K562 (cell line): ENCODE measurements around the gene CALB2. TPM values are rescaled to one million over a fixed set of nuclear protein-coding genes. Genes with fewer than 3 reads are reported as not detected.

ENCODE experiments used
- ATAC-seq: fragments of 200-7000 bp; cut with Tn5 transposase; 3 replicates; pipeline ENCODE4 v1.9.1; 2020; ENCODE audit warnings: moderate library complexity
- BruUV-seq: library from RNA; stranded (reverse); fragments of 400-500 nt; replicated peaks from 2 replicates; lab custom pipeline; 2021; lab: Mats Ljungman, UMichigan
- CTCF ChIA-PET: fragments of 300-600 bp; formaldehyde crosslinking; extraction: SDS; loops from one replicate; lab custom pipeline; 2021; ENCODE audit warnings: low intra/inter-chr PET ratio; lab: Yijun Ruan, JAX
- POLR2A ChIA-PET: fragments of 300-600, 350-650 bp; sonication (Branson Sonifier 250); formaldehyde crosslinking; extraction: SDS; loops from one replicate; lab custom pipeline; 2021; ENCODE audit warnings: antibody characterized with exemption, inconsistent platforms; lab: Yijun Ruan, JAX
- DNase-seq, 4 experiments: peaks; one replicate each; pipeline versions ENCODE4 v3.0.0 to v3.0.0-alpha.2; 2011 to 2018; ENCODE audit warnings: low spot score in 3 of 4, mixed read lengths in 3 of 4; ENCODE audit errors: extremely low read depth in 1 of 4
- FAIRE-seq: peaks from 2 replicates; lab custom pipeline; 2011; peaks lifted over from hg19 to GRCh38; lab: Jason Lieb, UNC
- H2AFZ ChIP-seq: 2 replicates; pipeline ENCODE4 v1.6.0; 2011; ENCODE audit warnings: low read depth, low read length, control low read depth, inconsistent platforms
- H3K27ac ChIP-seq: fragments of 200-600 bp; 3 replicates; pipeline ENCODE4 v1.8.0; 2011; ENCODE audit warnings: low read depth, mild to moderate bottlenecking, control low read depth, inconsistent platforms, low read length, moderate library complexity, mixed read lengths; ENCODE audit errors: extremely low read depth
- H3K27me3 ChIP-seq, 2 experiments: fragments of 300-600 bp in 1 of 2; 2 replicates in 1 of 2; 3 replicates in 1 of 2; pipeline versions ENCODE4 v1.6.0 to v1.8.0; 2011; ENCODE audit warnings: inconsistent platforms in 2 of 2, low read length in 2 of 2, mild to moderate bottlenecking in 1 of 2, mixed read lengths in 1 of 2, moderate library complexity in 1 of 2; ENCODE audit not compliant: control insufficient read depth in 2 of 2, insufficient read depth in 2 of 2
- H3K36me3 ChIP-seq: fragments of 300-600 bp; 3 replicates; pipeline ENCODE4 v1.8.0; 2011; ENCODE audit warnings: mild to moderate bottlenecking, low read length, inconsistent platforms; ENCODE audit not compliant: control insufficient read depth, insufficient read depth
- H3K4me1 ChIP-seq, 2 experiments: fragments of 200-600 bp in 1 of 2; replicated peaks in 1 of 2; 2 replicates in 1 of 2; 3 replicates in 1 of 2; pipeline versions ENCODE4 v1.5.1 to v1.8.0; 2011; ENCODE audit warnings: inconsistent platforms in 2 of 2, low read length in 2 of 2, mild to moderate bottlenecking in 1 of 2, mixed read lengths in 1 of 2, moderate library complexity in 1 of 2; ENCODE audit not compliant: control insufficient read depth in 2 of 2, insufficient read depth in 2 of 2
- H3K4me2 ChIP-seq: 2 replicates; pipeline ENCODE4 v1.6.1; 2011; ENCODE audit warnings: low read length, control low read depth, inconsistent platforms, mixed read lengths; ENCODE audit not compliant: insufficient read depth
- H3K4me3 ChIP-seq: fragments of 200-600 bp; sonication (generic), shearing (Covaris generic); 2 replicates; pipeline ENCODE4 v1.5.1; 2016; ENCODE audit warnings: control low read depth, inconsistent platforms
- H3K79me2 ChIP-seq: fragments of 200-600 bp; 3 replicates; pipeline ENCODE4 v1.8.0; 2011; ENCODE audit warnings: low read length, inconsistent platforms; ENCODE audit not compliant: control insufficient read depth, insufficient read depth
- H3K9ac ChIP-seq, 2 experiments: 2 replicates each; pipeline versions ENCODE4 v1.6.0 to v1.6.1; 2011; ENCODE audit warnings: low read depth in 2 of 2, low read length in 2 of 2, control low read depth in 1 of 2, inconsistent platforms in 1 of 2, mild to moderate bottlenecking in 1 of 2, mixed read lengths in 1 of 2; ENCODE audit not compliant: insufficient read depth in 1 of 2
- H3K9me1 ChIP-seq: one replicate; pipeline ENCODE4 v1.6.0; 2011; ENCODE audit warnings: inconsistent platforms, mild to moderate bottlenecking, low read length, moderate library complexity; ENCODE audit not compliant: control insufficient read depth, insufficient read depth
- H3K9me3 ChIP-seq: replicated peaks from 2 replicates; pipeline ENCODE4 v1.5.1; 2011; ENCODE audit warnings: low read depth, low read length, inconsistent platforms; ENCODE audit not compliant: control insufficient read depth, insufficient read depth
- H4K20me1 ChIP-seq: replicated peaks from 2 replicates; pipeline ENCODE4 v1.6.1; 2011; ENCODE audit warnings: low read length, inconsistent platforms, mixed read lengths; ENCODE audit not compliant: control insufficient read depth, insufficient read depth
- ADNP ChIP-seq: fragments of 200-800 bp; sonication (Bioruptor generic); IDR thresholded peaks from 2 replicates; pipeline ENCODE4 v1.6.1; 2016; ENCODE audit warnings: missing genetic modification characterization, missing compliant biosample characterization
- CREM ChIP-seq: IDR thresholded peaks from 2 replicates; pipeline ENCODE4 v1.6.1; 2014; ENCODE audit warnings: antibody characterized with exemption, low read depth
- MLLT1 ChIP-seq, 2 experiments: fragments of 450-650 bp; IDR thresholded peaks; 2 replicates each; pipeline ENCODE4 v1.6.1; 2016
- NEUROD1 ChIP-seq: fragments of 150-350 bp; IDR thresholded peaks from 2 replicates; pipeline ENCODE4 v1.6.1; 2014; ENCODE audit warnings: borderline replicate concordance, low read length, low read depth; ENCODE audit not compliant: partially characterized antibody
- NR2C2 ChIP-seq, 2 experiments: fragments of 200-800 bp in 1 of 2; sonication (Bioruptor generic) in 1 of 2; sonication (generic) in 1 of 2; formaldehyde crosslinking in 1 of 2; IDR thresholded peaks; 2 replicates each; pipeline versions ENCODE4 v1.6.1 to v1.8.0; 2016 to 2022; ENCODE audit warnings: mild to moderate bottlenecking in 1 of 2, missing compliant biosample characterization in 1 of 2, missing genetic modification characterization in 1 of 2, missing genetic modification reagents in 1 of 2
- TAF7 ChIP-seq: fragments of 450-650 bp; IDR thresholded peaks from 2 replicates; pipeline ENCODE4 v1.6.1; 2016; ENCODE audit warnings: missing genetic modification characterization, missing compliant biosample characterization
- WHSC1 ChIP-seq: IDR thresholded peaks from one replicate; pipeline ENCODE4 v1.6.1; 2012; ENCODE audit warnings: low read length, control low read depth, inconsistent platforms
- ZBTB7A ChIP-seq: IDR thresholded peaks from 2 replicates; pipeline ENCODE4 v1.6.1; 2011; ENCODE audit warnings: low read depth, mild to moderate bottlenecking, low read length, moderate library complexity, borderline replicate concordance; ENCODE audit not compliant: control insufficient read depth
- WGBS: fragments of 100-300 bp; shearing (Covaris generic); methylation state at CpG from one replicate; pipeline ENCODE4 v1.1.6; 2016; ENCODE audit warnings: low coverage, mixed read lengths; ENCODE audit not compliant: insufficient coverage; ENCODE audit errors: missing lambda C conversion rate; 5-methylcytosine and 5-hydroxymethylcytosine counted together
- in situ Hi-C: fragments of 300-500 bp; cut with MboI; formaldehyde crosslinking; loops from 4 replicates; pipeline ENCODE4 v1.15.0; 2018; ENCODE audit warnings: inconsistent platforms, mixed read lengths
- intact Hi-C: fragments of 100-400 bp; cut with micrococcal nuclease; formaldehyde crosslinking; loops from 2 replicates; pipeline ENCODE4 v1.14.2; 2022
- polyA plus RNA-seq, 8 experiments: library from polyadenylated mRNA; depleted of rRNA in 4 of 8; stranded (reverse) in 5 of 8; unstranded in 3 of 8; fragments of >200 nt; fragmentation: Nextera tagmentation in 2 of 8; fragmentation: Illumina TruSeq in 1 of 8; extraction: Ambion mirVana in 2 of 8; extraction: Trizol in 1 of 8; gene quantifications; 2 replicates each; pipeline versions ENCODE4 v1.2.1 to v1.2.3, GENCODE V29; 2011 to 2014; ENCODE audit warnings: inconsistent platforms in 1 of 8, missing spikeins in 1 of 8
- total RNA-seq, 7 experiments: library from RNA; depleted of rRNA in 6 of 7; stranded (reverse); fragments of >200 nt in 6 of 7; fragmentation: Illumina TruSeq in 2 of 7; extraction: Trizol in 2 of 7; gene quantifications; 2 replicates each; pipeline versions ENCODE4 v1.2.1 to v1.2.3, GENCODE V29; 2011 to 2021; ENCODE audit warnings: low replicate concordance in 1 of 7
- TF ChIP-seq, protein P1 (sequence below): fragments of 250-450 bp; sonication (Bioruptor Pico); IDR thresholded peaks from 2 replicates; pipeline ENCODE4 v1.5.0; 2021; ENCODE audit warnings: mild to moderate bottlenecking, moderate library complexity

CALB2 gene
- total and polyA plus RNA-seq, 9 of the 15 experiments (the other 6 are each of a cell fraction or from before 2014, with no cell fraction given): not detected

- TF ChIP-seq, protein P1, sequence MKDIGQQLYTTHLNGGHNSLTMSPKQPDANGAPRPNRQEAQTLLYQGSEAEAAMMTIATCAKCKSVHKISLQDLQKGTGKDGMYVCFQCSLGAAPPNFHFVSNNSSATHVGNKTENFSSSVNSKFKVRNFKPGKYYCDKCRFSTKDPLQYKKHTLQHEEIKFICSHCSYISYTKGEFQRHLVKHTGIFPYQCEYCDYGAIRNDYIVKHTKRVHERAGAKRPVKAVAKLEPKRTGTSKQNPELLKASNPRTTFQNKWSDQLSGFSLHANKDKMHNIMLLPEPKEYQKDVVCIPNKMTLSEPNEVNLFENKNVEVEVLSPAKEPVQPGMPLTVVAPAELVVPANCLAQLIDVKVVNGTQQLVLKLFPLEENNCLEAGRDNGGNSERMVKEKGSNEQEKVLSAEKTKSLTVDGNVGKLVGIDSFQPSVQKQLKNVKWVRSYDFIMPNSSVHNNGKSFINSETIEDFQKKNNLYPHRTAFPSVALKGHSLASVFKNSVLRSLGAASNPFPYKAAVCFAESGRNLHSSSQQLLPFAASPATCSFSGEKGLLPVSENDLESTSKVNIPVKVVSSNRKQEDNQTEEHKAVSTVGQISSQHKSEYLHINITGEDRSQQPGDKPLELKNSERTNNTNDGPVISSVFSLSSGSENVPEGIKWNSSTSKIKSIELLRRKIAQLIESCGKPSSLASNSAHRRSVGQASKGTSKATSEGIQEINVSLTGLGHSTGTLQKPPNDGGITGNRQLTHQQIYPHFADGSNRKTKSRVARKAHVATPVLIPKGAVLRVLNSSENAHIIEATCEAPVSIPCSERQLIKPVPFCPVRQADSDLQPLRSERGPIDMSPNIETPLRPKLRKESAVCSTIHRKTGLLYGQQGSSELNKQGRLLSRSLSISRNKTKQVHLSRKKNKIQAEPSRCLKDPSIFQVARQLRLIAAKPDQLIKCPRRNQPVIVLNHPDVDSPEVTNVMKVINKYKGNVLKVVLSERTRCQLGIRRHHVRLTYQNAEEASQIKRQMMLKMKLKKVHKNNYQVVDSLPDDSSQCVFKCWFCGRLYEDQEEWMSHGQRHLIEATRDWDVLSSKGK (CRISPR knock-in tag): no peak
- TF ChIP-seq NR2C2 (CRISPR knock-in tag; IDR thresholded peaks at IDR 0.05) (no peak), NR2C2 (tag; IDR thresholded peaks at IDR 0.05) (no peak), CREM (no peak), NEUROD1 (no peak), ADNP (tag) (no peak), ZBTB7A (no peak)
Measured at GRCh38 chr16:71379711-71380110, 21.2 kb downstream of the CALB2 start (continued).

DNA sequence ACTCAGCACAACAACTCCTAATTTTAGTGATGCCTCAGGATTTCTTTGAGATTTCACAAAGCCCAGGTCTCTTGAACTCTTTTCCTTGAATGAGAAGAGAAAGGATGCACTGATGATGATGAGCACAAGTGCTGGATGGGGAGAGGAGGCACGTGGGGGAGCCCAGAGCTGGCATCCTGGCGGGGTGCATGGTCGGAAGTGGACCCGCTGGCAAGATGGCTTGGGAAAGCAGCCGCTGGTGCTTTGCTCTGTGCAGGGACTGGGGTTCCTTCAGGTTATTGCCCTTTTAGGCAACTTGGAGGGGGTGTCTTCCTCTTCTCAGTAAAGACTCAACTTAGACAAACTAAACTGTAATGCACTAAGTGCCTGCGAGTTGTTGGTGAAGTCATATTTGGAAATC, 22.3 kb downstream of the CALB2 start:
- no TSS peak for BruUV-seq

More for the DNA sequence above, 22.3 kb downstream of the CALB2 start:
- no peaks in the 10 kb centered on the region for H3K79me2 ChIP-seq
- H3K27me3 ChIP-seq: peaks cover 8 to 37% of the 10 kb centered on the region in 2 experiments; a peak in 4 of 5 replicates
- peaks cover 7% of the 10 kb centered on the region; the same call in 1 of the 2 replicates for H4K20me1 ChIP-seq
- H3K4me1 ChIP-seq: no peaks in the 10 kb centered on the region
- no peaks in the 10 kb centered on the region for H3K9me1 ChIP-seq
- WGBS: 2% methylated on average over 6 of the region's 6 CpGs
- H3K4me2 ChIP-seq: no peak overlapping the region
- H3K9me3 ChIP-seq: no peaks in the 10 kb centered on the region
- no peak overlapping the region for H3K4me3 ChIP-seq
- POLR2A ChIA-PET: no interaction called here
- no peaks in the 10 kb centered on the region for H3K36me3 ChIP-seq
- TF ChIP-seq TAF7 (tag) (no peak), WHSC1 (no peak), MLLT1 (IDR thresholded peaks at IDR 0.05) (no peak)
- in situ Hi-C loops: no loop called here
- H3K9ac ChIP-seq: no peak overlapping the region
- CTCF ChIA-PET: no interaction called here
- intact Hi-C loops: no loop called here
- no peak overlapping the region for H2AFZ ChIP-seq
- no peak overlapping the region for H3K27ac ChIP-seq
- no peak for ATAC-seq
- DNase-seq: no peak
- FAIRE-seq: no peak
